Measurements from ENCODE around the gene SLFN12L.
"Not testable (repeated sequence)": the region's sequence is repeated elsewhere in the genome, so short reads cannot be mapped to it uniquely, and the experiment has no call there.

SLFN12L gene

GRCh38 chr17:35496451-35497290 is 40.8 kb downstream of the SLFN12L start:
- DNase-seq (ENCODE audit: low read depth), result no peak

GRCh38 chr17:35493040-35493439 is 44.4 kb downstream of the SLFN12L start:
- DNase-seq (ENCODE audit: low read depth), result no peak

- DNase-seq (ENCODE audit: low read depth), result no peak
Observed at GRCh38 chr17:35491417-35491816, 46.1 kb downstream of the SLFN12L start.

- no peak for DNase-seq (ENCODE audit: low read depth)
Observed at GRCh38 chr17:35489944-35490343, 47.5 kb downstream of the SLFN12L start.

GRCh38 chr17:35488991-35489390 is 48.5 kb downstream of the SLFN12L start:
- DNase-seq (ENCODE audit: low read depth), result no peak

- DNase-seq (ENCODE audit: low read depth), result peak; percentile 26
Observed at GRCh38 chr17:35486920-35487732, 50.4 kb downstream of the SLFN12L start.

GRCh38 chr17:35479271-35479670 is 58.2 kb downstream of the SLFN12L start:
- DNase-seq (ENCODE audit: low read depth), result no peak

- DNase-seq (ENCODE audit: low read depth), result no peak
Observed at GRCh38 chr17:35477248-35477647, 60.2 kb downstream of the SLFN12L start.

- DNase-seq (ENCODE audit: low read depth), result no peak
Observed at GRCh38 chr17:35476283-35476820, 61.1 kb downstream of the SLFN12L start.

GRCh38 chr17:35468475-35468874 is 69.0 kb downstream of the SLFN12L start:
- no peak for DNase-seq (ENCODE audit: low read depth)

GRCh38 chr17:35467824-35468223 is 69.7 kb downstream of the SLFN12L start:
- no peak for DNase-seq (ENCODE audit: low read depth)

GRCh38 chr17:35460354-35460851 is 77.1 kb downstream of the SLFN12L start:
- no peak for DNase-seq (ENCODE audit: low read depth)

GRCh38 chr17:35454035-35454434 is 83.4 kb downstream of the SLFN12L start:
- not testable (repeated sequence) for DNase-seq (ENCODE audit: low read depth)

GRCh38 chr17:35453171-35453570 is 84.3 kb downstream of the SLFN12L start:
- DNase-seq (ENCODE audit: low read depth), result no peak

- DNase-seq (ENCODE audit: low read depth), result no peak
Observed at GRCh38 chr17:35449371-35449931, 88.0 kb downstream of the SLFN12L start.

GRCh38 chr17:35448899-35449227 is 88.6 kb downstream of the SLFN12L start:
- no peak for DNase-seq (ENCODE audit: low read depth)

GRCh38 chr17:35448214-35448898 is 89.1 kb downstream of the SLFN12L start, which contains the start of gene SLFN13:
TSS of gene SLFN13 (minus strand) at chr17:35448766. CDS start at chr17:35445680, 3,086 bp downstream.
- DNase-seq (ENCODE audit: low read depth), result no peak

- no peak for DNase-seq (ENCODE audit: low read depth)
Observed at GRCh38 chr17:35447499-35447898, 90.0 kb downstream of the SLFN12L start.

GRCh38 chr17:35438433-35438832 is 99.0 kb downstream of the SLFN12L start:
- DNase-seq (ENCODE audit: low read depth), result no peak

GRCh38 chr17:35433075-35433894 is 104.2 kb downstream of the SLFN12L start:
- peak; percentile 99 for DNase-seq (ENCODE audit: low read depth)
